GM19372 (cell line): Measurements from ENCODE around the gene NPAS2.

ENCODE experiments used
- ATAC-seq: cut with Tn5 transposase; IDR thresholded peaks from one replicate; pipeline ENCODE4 v1.9.1; 2021; ENCODE audit warnings: mild to moderate bottlenecking, low read depth, moderate library complexity; ENCODE audit not compliant: unreplicated experiment

NPAS2 gene

GRCh38 chr2:100879296-100879695 lies 59.4 kb downstream of the NPAS2 start:
- no peak for ATAC-seq

GRCh38 chr2:100880036-100880435 lies 60.1 kb downstream of the NPAS2 start:
- no peak for ATAC-seq

- no peak for ATAC-seq
These were observed 60.8 kb downstream of the NPAS2 start for GRCh38 chr2:100880730-100881129.

GRCh38 chr2:100882645-100883613 lies 63.0 kb downstream of the NPAS2 start:
- no peak for ATAC-seq

- ATAC-seq = no peak
These were observed 64.2 kb downstream of the NPAS2 start for GRCh38 chr2:100884145-100884621.

GRCh38 chr2:100886085-100886484 lies 66.1 kb downstream of the NPAS2 start:
- ATAC-seq = no peak

- no peak for ATAC-seq
These were observed 67.2 kb downstream of the NPAS2 start for GRCh38 chr2:100887039-100887578.

GRCh38 chr2:100887713-100888495 lies 68.0 kb downstream of the NPAS2 start:
- ATAC-seq = no peak

- no peak for ATAC-seq
These were observed 68.7 kb downstream of the NPAS2 start for GRCh38 chr2:100888601-100889000.

GRCh38 chr2:100889286-100889685 lies 69.3 kb downstream of the NPAS2 start:
- no peak for ATAC-seq

- ATAC-seq = no peak
These were observed 72.1 kb downstream of the NPAS2 start for GRCh38 chr2:100891906-100892642.

- no peak for ATAC-seq
These were observed 73.6 kb downstream of the NPAS2 start for GRCh38 chr2:100893392-100894104.

- ATAC-seq = no peak
These were observed 74.3 kb downstream of the NPAS2 start for GRCh38 chr2:100894105-100894795.

- ATAC-seq = no peak
These were observed 74.8 kb downstream of the NPAS2 start for GRCh38 chr2:100894796-100895156.

GRCh38 chr2:100895402-100895801 lies 75.5 kb downstream of the NPAS2 start:
- ATAC-seq = no peak

GRCh38 chr2:100895934-100896685 lies 76.2 kb downstream of the NPAS2 start:
- ATAC-seq = no peak

GRCh38 chr2:100898035-100898665 lies 78.2 kb downstream of the NPAS2 start:
- no peak for ATAC-seq

- no peak for ATAC-seq
These were observed 80.3 kb downstream of the NPAS2 start for GRCh38 chr2:100900156-100900795.
